GM21619 (cell line): Measurements from ENCODE around the gene ATP6V1F.

Experiments
- ATAC-seq: cut with Tn5 transposase; IDR thresholded peaks from one replicate; pipeline ENCODE4 v1.9.1; 2021; ENCODE audit not compliant: unreplicated experiment

The ATP6V1F gene

GRCh38 chr7:128862571-128863432, at the start of gene ATP6V1F:
TSS of gene ATP6V1F (plus strand) at chr7:128862856. CDS start at chr7:128862905, 49 bp downstream.
- ATAC-seq = peak; percentile 83

- no peak for ATAC-seq
These were observed 48.2 kb upstream of the ATP6V1F start for GRCh38 chr7:128814499-128814898.

- no peak for ATAC-seq
These were observed 47.2 kb upstream of the ATP6V1F start for GRCh38 chr7:128815289-128815942.

- ATAC-seq = no peak
These were observed 44.0 kb upstream of the ATP6V1F start for GRCh38 chr7:128818694-128819093.

GRCh38 chr7:128821724-128822123, 40.9 kb upstream of the ATP6V1F start:
- no peak for ATAC-seq

GRCh38 chr7:128826512-128826911, 36.1 kb upstream of the ATP6V1F start:
- ATAC-seq = no peak

- no peak for ATAC-seq
These were observed 35.8 kb upstream of the ATP6V1F start for GRCh38 chr7:128826916-128827247.

- no peak for ATAC-seq
These were observed 35.3 kb upstream of the ATP6V1F start for GRCh38 chr7:128827248-128827958.

- ATAC-seq = no peak
These were observed 34.5 kb upstream of the ATP6V1F start for GRCh38 chr7:128827971-128828711.

- ATAC-seq = no peak
These were observed 33.1 kb upstream of the ATP6V1F start for GRCh38 chr7:128829391-128830166.

GRCh38 chr7:128830231-128831177, 32.2 kb upstream of the ATP6V1F start, which contains the start of gene FLNC:
TSS of gene FLNC (plus strand) at chr7:128830406. CDS start at chr7:128830638, 232 bp downstream.
- no peak for ATAC-seq

GRCh38 chr7:128831178-128831993, 31.3 kb upstream of the ATP6V1F start:
- ATAC-seq = no peak

GRCh38 chr7:128831994-128832879, 30.4 kb upstream of the ATP6V1F start:
- no peak for ATAC-seq

GRCh38 chr7:128832880-128833147, 29.8 kb upstream of the ATP6V1F start:
- no peak for ATAC-seq

GRCh38 chr7:128833148-128833945, 29.3 kb upstream of the ATP6V1F start:
- no peak for ATAC-seq

- no peak for ATAC-seq
These were observed 28.7 kb upstream of the ATP6V1F start for GRCh38 chr7:128833946-128834325.
